Keratinocyte (primary cell): ENCODE results near the gene BOK. TPM values are rescaled to one million over a fixed set of nuclear protein-coding genes. Genes with fewer than 3 reads are reported as not detected.
"Not testable (repeated sequence)": the region's sequence is repeated elsewhere in the genome, so short reads cannot be mapped to it uniquely, and the experiment has no call there.

ENCODE experiments used
- DNase-seq: peaks from one replicate; pipeline ENCODE4 v3.0.0-alpha.2; 2011; ENCODE audit warnings: low read depth, missing footprints, low spot score
- FAIRE-seq: peaks from 2 replicates; lab custom pipeline; 2011; peaks lifted over from hg19 to GRCh38; lab: Jason Lieb, UNC
- H2AFZ ChIP-seq: 2 replicates; pipeline ENCODE4 v1.6.0; 2012; ENCODE audit warnings: low read length, control low read depth, inconsistent platforms; ENCODE audit not compliant: control insufficient read depth
- H3K27ac ChIP-seq: 2 replicates; pipeline ENCODE4 v1.5.1; 2011; ENCODE audit warnings: low read length; ENCODE audit not compliant: control insufficient read depth, insufficient read depth
- H3K27me3 ChIP-seq: 3 replicates; pipeline ENCODE4 v1.6.0; 2011; ENCODE audit warnings: low read length; ENCODE audit not compliant: control insufficient read depth, insufficient read depth; ENCODE audit errors: extremely low read depth
- H3K36me3 ChIP-seq, 2 experiments: 2 replicates in 1 of 2; 3 replicates in 1 of 2; pipeline ENCODE4 v1.5.1; 2011; ENCODE audit warnings: low read length in 2 of 2, mild to moderate bottlenecking in 1 of 2; ENCODE audit not compliant: control insufficient read depth in 2 of 2, insufficient read depth in 2 of 2; ENCODE audit errors: extremely low read depth in 1 of 2
- H3K4me1 ChIP-seq: 3 replicates; pipeline ENCODE4 v1.5.1; 2011; ENCODE audit warnings: low read length; ENCODE audit not compliant: control insufficient read depth, insufficient read depth; ENCODE audit errors: extremely low read depth
- H3K4me2 ChIP-seq: 3 replicates; pipeline ENCODE4 v1.6.0; 2011; ENCODE audit warnings: low read depth, low read length; ENCODE audit not compliant: control insufficient read depth, insufficient read depth; ENCODE audit errors: extremely low read depth
- H3K4me3 ChIP-seq, 3 experiments: fragments of 200-600 bp in 1 of 3; sonication (generic) in 1 of 3; 2 replicates in 2 of 3; 3 replicates in 1 of 3; pipeline ENCODE4 v1.5.1; 2011 to 2016; ENCODE audit warnings: low read length in 3 of 3, mild to moderate bottlenecking in 3 of 3, control low read depth in 2 of 3, inconsistent platforms in 1 of 3, low read depth in 1 of 3, mixed read lengths in 1 of 3, mixed run types in 1 of 3, moderate library complexity in 1 of 3; ENCODE audit not compliant: control insufficient read depth in 2 of 3, insufficient read depth in 2 of 3; ENCODE audit errors: extremely low read depth in 1 of 3
- H3K79me2 ChIP-seq: 2 replicates; pipeline ENCODE4 v1.6.0; 2012; ENCODE audit warnings: low read length; ENCODE audit not compliant: control insufficient read depth, insufficient read depth
- H3K9ac ChIP-seq: 3 replicates; pipeline ENCODE4 v1.6.0; 2011; ENCODE audit warnings: low read length; ENCODE audit not compliant: control insufficient read depth, insufficient read depth; ENCODE audit errors: extremely low read depth
- H3K9me1 ChIP-seq: 3 replicates; pipeline ENCODE4 v1.6.0; 2011; ENCODE audit warnings: low read length; ENCODE audit not compliant: control insufficient read depth, insufficient read depth; ENCODE audit errors: extremely low read depth
- H3K9me3 ChIP-seq: 2 replicates; pipeline ENCODE4 v1.5.1; 2012; ENCODE audit warnings: low read depth, low read length; ENCODE audit not compliant: control insufficient read depth
- H4K20me1 ChIP-seq: 3 replicates; pipeline ENCODE4 v1.6.0; 2011; ENCODE audit warnings: low read length; ENCODE audit not compliant: control insufficient read depth, insufficient read depth; ENCODE audit errors: extremely low read depth
- CTCF ChIP-seq, 3 experiments: IDR thresholded peaks in 1 of 3; conservative IDR thresholded peaks in 1 of 3; optimal IDR thresholded peaks in 1 of 3; 2 replicates in 2 of 3; 3 replicates in 1 of 3; pipeline versions ENCODE3 to v1.5.1; 2011; ENCODE audit warnings: low read length in 3 of 3, mild to moderate bottlenecking in 3 of 3, moderate library complexity in 2 of 3, control low read depth in 1 of 3, inconsistent platforms in 1 of 3; ENCODE audit not compliant: insufficient read depth in 2 of 3; ENCODE audit errors: extremely low read depth in 1 of 3
- EZH2 ChIP-seq: IDR thresholded peaks from one replicate; pipeline ENCODE4 v1.6.1; 2012; ENCODE audit warnings: inconsistent platforms, mild to moderate bottlenecking, low read length, moderate library complexity
- dilution Hi-C: fragments of 300-500 bp; cut with MboI; formaldehyde crosslinking; loops from one replicate; pipeline ENCODE4 v1.7.0; 2020; ENCODE audit warnings: low sequenced_read_pairs; ENCODE audit not compliant: extremely low pct_ligation_motif_present
- polyA plus RNA-seq, 5 experiments: library from polyadenylated mRNA; depleted of rRNA in 3 of 5; stranded (reverse) in 3 of 5; stranded (forward) in 1 of 5; unstranded in 1 of 5; fragments of >200 nt; gene quantifications; 1 replicate in 1 of 5; 2 replicates in 3 of 5; 3 replicates in 1 of 5; pipeline versions ENCODE4 v1.2.1 to v1.2.3, GENCODE V29; 2011 to 2012; ENCODE audit warnings: missing spikeins in 2 of 5, low read depth in 1 of 5, low replicate concordance in 1 of 5

The BOK gene
- polyA plus RNA-seq, 1 donor (not counting 4 experiments of a cell fraction or from before 2014, with no cell fraction given), result 15.4 TPM

GRCh38 chr2:241522477-241522876 is 36.1 kb upstream of the BOK start:
- TF ChIP-seq CTCF (optimal IDR thresholded peaks at IDR 0.05 in 1 of 3, IDR thresholded peaks at IDR 0.05 in 1 of 3, conservative IDR thresholded peaks at IDR 0.05 in 1 of 3; ENCODE audit: extremely low read depth in 1 of 3, insufficient read depth in 2 of 3, low read length in 3 of 3) (no peak), EZH2 (no peak)
- H3K27me3 ChIP-seq, result no peaks in the 10 kb centered on the region
- no peak overlapping the region for H3K27ac ChIP-seq
- no peak overlapping the region for H2AFZ ChIP-seq
- no peak overlapping the region for H3K9ac ChIP-seq
- dilution Hi-C loops, result no loop called here
- no peaks in the 10 kb centered on the region for H3K79me2 ChIP-seq
- no peaks in the 10 kb centered on the region for H3K9me3 ChIP-seq
- no peaks in the 10 kb centered on the region for H3K9me1 ChIP-seq
- H3K4me3 ChIP-seq, result no peak overlapping the region
- FAIRE-seq (no peak), DNase-seq (no peak)
- no peak overlapping the region for H3K4me2 ChIP-seq
- H4K20me1 ChIP-seq, result no peaks in the 10 kb centered on the region
- no peaks in the 10 kb centered on the region for H3K4me1 ChIP-seq
- no peaks in the 10 kb centered on the region for H3K36me3 ChIP-seq

GRCh38 chr2:241525818-241526780 is 32.4 kb upstream of the BOK start:
- H3K27ac ChIP-seq, H3K9ac ChIP-seq, H3K36me3 ChIP-seq, H3K9me1 ChIP-seq, H4K20me1 ChIP-seq, H3K9me3 ChIP-seq, H3K4me2 ChIP-seq, H2AFZ ChIP-seq, DNase-seq, FAIRE-seq, H3K27me3 ChIP-seq, dilution Hi-C loops, H3K4me1 ChIP-seq, H3K4me3 ChIP-seq, H3K79me2 ChIP-seq: not testable (repeated sequence)
